Measurements from ENCODE around the gene OR4C45.

GRCh38 chr11:50080256-50080655, 47.6 kb downstream of the OR4C45 start:
- TF ChIP-seq CTCF (optimal IDR thresholded peaks at IDR 0.05 in 1 of 3, IDR thresholded peaks at IDR 0.05 in 1 of 3, conservative IDR thresholded peaks at IDR 0.05 in 1 of 3; ENCODE audit: extremely low read depth in 1 of 3, insufficient read depth in 2 of 3, low read length in 3 of 3) (no peak), EZH2 (IDR thresholded peaks at IDR 0.05; ENCODE audit: low read length) (no peak)
